GM18526 (cell line): ENCODE results near the gene LRIG2.

Experiments
- POLR2A ChIP-seq: IDR thresholded peaks from 3 replicates; pipeline ENCODE4 v1.6.1; 2011; ENCODE audit not compliant: insufficient read length; ENCODE audit errors: extremely low read depth

The LRIG2 gene, protein sequence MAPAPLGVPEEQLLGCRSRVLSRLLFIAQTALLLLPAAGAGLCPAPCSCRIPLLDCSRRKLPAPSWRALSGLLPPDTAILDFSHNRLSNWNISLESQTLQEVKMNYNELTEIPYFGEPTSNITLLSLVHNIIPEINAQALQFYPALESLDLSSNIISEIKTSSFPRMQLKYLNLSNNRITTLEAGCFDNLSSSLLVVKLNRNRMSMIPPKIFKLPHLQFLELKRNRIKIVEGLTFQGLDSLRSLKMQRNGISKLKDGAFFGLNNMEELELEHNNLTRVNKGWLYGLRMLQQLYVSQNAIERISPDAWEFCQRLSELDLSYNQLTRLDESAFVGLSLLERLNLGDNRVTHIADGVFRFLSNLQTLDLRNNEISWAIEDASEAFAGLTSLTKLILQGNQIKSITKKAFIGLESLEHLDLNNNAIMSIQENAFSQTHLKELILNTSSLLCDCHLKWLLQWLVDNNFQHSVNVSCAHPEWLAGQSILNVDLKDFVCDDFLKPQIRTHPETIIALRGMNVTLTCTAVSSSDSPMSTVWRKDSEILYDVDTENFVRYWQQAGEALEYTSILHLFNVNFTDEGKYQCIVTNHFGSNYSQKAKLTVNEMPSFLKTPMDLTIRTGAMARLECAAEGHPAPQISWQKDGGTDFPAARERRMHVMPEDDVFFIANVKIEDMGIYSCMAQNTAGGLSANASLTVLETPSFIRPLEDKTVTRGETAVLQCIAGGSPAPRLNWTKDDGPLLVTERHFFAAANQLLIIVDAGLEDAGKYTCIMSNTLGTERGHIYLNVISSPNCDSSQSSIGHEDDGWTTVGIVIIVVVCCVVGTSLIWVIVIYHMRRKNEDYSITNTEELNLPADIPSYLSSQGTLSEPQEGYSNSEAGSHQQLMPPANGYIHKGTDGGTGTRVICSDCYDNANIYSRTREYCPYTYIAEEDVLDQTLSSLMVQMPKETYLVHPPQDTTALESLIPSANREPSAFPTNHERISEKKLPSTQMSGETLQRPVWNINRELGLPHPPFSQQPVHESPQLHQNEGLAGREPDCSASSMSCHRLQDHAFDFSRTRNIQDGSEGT

DNA sequence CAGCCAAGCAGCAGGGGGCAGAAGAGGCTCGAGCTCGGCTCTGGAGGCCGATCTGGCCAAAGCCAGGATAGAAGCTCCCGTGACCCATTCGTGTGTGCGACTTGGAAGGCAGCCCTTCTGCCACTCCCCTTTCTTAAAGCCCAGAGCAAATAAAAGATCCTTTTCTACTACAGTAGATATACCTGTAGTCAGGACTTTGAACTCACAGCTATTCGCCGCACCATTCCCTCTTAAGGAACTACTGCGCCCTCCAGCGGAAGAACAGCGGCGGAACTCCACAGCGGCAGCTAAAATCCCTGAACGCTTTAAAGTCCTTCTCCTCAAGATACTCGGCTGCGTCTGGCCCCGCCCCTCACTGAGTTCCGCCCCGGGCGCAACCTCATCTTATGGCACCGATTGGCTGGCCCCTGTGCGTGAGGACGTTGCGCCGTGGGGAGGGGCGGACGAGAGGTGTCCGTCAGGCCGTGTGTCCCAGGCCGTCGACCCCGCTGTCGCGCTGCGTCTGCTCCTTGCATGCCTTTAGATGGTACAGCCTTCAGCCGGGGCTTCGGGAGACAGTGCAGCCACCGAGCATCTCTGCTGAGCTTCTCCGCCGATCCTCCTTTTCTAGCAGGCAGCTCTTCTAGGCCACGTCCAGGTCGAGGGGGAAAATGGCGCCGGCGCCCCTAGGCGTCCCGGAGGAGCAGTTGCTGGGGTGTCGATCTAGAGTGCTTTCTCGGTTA, at the start of gene LRIG2:
Gene LRIG2 (plus strand): TSS at position 442 of the 722 bp plus-strand sequence. CDS start 209 bp downstream, at position 651.
- peak; percentile 96 for TF ChIP-seq POLR2A

DNA sequence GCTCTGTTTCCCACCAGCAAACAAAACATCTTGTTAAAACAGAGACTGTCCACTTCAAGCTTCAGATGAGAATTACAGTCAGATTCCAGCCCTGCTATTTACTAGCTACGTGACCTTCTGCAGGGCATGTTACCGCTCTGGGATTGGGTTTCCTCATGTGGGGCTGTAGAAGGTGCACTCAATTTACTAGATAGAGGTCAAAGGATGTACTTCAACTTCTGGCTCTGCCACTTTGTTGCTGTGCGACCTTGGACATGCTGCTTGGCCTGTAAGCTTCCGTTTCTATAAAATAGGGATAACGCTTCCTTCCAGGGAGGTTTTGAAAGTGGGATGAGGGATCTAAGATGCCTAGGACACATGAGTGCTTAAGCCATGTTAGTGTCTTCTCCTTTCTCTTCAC, 46.0 kb upstream of the LRIG2 start:
- TF ChIP-seq POLR2A: no peak

DNA sequence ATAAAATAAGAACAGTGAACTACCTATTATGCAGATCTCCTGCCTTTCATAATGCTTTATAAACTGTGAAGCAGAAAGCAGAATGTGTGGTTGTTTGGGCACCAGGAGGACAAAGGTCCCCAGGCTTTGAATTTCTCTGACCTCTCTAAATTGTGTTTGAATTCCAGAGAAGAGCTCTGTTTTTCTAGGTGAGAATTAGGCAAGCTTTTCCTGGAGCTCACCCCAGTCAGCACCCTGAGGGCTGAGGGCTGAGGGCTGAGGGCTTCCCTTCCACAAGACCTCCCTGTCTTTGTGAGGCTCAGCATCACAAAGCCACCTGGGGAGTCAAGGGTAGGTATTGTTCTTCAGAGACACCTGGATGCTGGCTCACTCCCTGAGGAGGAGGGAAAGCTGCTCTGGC, 45.5 kb upstream of the LRIG2 start:
- no peak for TF ChIP-seq POLR2A

DNA sequence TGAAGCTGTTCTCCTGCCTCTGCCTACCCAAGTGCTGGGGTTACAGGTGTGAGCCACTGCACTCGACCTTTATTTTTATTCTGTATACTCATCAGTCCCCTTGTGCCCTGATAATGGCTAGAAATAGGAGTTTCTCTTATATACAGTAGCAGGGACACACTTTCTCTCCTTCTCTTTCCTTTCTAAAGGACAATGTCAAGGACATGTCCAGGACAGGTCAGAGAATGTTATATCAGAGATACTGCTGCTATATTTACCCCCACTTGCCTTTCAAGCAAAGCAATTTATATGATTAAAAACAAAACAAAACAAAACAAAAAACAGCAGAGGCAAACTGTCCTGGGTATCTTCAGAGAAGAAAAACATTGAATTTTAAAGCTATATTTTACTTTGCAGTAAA, 43.2 kb upstream of the LRIG2 start:
- no peak for TF ChIP-seq POLR2A

DNA sequence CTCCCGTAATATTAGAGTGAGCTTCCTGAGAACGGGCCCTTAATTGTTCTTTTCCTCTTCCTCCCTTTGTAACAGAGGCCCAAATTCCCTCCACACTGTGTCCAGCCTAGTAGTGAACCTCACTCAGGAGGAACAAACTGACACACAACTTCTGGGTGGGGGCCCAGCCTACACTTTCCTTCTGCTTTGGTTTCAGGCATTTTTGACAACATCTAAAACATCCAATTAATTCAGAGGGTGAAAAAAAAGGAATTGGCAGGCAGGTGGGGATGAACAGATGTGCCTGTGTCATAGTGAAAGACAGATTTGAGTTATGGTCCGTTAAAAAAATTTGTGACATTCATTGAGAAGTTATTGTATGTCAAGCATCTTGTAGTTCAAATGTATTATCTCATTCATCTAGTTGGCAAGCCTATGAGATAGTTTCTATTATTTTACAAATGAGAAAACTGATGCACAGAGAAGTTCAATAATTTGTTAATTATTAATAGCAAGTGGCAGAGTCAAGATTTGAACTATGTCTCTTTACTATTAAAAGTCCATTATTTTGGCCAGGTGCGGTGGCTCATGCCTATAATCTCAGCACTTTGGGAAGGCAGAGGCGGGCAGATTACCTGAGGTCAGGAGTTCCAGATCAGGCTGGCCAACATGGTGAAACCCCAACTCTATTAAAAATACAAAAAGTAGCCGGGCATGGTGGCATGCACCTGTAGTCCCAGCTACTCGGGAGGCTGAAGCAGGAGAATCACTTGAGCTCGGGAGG, 41.6 kb upstream of the LRIG2 start:
- TF ChIP-seq POLR2A: no peak

DNA sequence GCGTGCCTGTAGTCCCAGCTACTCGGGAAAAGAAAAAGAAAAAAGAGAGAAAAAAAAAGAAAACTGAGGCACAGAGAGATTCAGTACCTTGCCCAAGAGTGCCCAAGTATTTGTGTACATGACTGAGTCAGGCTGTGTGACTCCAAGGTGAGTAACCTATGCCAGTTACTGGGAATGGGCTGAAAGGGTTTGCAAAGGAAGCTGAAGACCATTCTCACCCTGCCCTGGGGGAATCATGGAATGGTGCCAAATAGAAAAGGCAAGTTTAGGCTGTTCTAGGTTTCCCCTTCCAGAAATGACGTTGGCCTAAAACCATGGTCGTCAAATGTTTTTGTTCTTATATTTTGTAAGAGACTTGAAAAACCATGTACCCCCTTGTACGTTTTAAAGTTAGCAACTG, 37.9 kb upstream of the LRIG2 start:
- TF ChIP-seq POLR2A: no peak

DNA sequence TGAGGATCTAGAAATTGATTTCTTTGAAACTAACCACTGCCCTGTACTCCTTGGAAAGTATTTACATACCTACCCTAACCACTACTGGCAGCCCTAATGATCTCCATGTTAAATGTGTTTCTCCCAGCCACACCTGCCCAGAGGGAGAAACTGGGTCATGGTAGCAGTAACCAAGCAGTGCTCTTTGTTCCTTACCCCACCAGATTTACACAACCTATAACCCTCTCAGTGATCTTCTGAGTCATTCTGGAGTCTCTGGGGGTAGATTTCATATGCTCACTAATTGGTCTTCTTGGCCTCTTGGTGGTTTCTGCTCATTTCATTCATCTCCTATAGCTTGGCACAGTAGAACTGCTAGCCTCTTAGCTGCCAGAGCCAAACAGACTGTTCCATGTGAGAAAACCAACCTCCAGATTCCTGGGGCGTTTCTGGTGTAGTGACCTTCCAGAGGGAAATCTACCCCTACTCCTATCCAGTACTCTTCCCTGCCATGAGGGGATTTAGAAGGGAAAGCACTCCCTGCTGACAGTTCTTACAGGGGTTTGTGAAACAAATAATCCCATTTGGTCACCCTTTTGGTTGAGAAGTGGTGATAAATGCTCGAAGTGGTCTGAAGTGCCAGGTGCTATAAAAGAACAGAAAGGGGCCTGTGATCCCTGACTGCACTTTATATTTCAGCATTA, 36.2 kb upstream of the LRIG2 start:
- TF ChIP-seq POLR2A: no peak

DNA sequence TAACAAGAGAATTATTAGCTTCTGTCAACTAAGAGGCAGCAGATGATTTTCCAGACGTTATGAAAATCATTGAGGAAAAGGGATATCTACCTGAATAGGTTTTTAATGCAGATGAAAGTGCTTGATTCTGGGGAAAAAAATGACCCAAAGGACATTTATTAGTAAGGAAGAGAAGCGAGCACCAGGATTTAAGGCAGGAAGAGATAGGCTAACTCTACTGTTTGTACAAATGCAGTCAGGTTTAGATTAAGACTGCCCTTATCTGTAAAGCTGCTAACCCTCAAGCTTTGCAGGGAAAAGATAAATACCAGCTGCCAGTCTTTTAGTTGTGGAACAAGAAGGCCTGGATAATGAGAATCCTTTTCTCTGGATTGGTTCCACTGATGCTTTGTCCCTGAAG, 33.0 kb upstream of the LRIG2 start:
- no peak for TF ChIP-seq POLR2A

DNA sequence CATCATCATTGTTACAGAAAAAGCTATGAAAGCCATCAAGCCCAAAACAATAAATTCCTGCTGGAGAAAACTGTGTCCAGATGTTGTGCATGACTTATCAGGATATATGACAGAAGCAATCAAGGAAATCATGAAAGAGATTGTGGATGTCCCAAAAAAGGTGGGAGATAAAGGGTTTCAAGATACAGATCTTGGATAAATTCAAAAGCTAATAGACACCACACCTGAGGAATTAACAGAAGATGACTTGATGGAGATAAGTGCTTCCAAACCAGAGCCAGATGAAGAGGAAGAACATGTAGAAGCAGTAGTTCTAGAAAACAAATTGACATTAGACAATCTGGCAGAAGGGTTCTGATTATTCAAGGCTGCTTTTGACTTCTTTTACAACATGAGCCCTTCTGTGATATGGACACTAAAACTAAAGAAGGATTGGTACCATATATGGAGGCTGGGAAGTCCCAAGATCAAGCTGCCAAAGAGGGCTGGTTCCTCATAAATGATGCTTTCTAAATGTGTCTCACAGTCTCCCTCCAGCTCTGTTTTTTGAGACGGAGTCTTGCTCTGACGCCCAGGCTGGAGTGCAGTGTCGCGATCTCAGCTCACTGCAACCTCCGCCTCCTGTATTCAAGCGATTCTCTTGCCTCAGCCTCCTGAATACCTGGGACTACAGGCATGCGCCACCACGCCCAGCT, 32.1 kb upstream of the LRIG2 start:
- no peak for TF ChIP-seq POLR2A

DNA sequence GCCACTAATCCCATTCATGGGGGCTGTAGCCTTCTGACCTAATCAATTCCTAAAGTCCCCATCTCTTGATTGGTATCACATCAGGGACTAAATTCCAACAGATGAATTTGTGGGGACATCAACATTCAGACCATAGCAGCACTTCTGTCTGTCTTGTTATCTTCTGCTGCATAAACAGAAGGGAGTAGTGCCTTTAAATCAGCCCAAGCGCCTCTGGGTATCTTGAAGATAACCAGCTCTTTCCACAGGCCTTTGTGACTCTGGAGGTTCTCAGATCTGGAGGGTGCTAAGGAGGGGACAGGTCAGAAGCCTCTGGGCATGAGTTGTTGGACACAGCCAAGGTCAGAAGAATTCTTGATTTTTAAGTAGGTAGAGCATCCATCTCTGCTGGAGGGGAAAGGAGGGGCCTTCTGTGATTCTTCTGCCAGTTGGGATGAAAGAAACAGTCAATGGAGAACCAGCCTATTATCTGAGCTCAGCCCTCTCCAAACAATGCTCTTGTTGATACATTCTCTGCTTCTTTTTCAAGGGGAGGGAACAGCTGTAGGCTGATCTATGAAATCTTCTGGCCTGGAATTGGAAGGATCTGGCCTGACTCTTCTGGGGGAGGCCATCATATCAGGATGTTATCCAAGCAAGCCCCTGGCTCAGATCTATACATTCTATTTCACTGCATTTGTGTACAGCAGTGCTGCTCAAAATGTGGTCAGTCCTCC, 31.3 kb upstream of the LRIG2 start:
- no peak for TF ChIP-seq POLR2A

DNA sequence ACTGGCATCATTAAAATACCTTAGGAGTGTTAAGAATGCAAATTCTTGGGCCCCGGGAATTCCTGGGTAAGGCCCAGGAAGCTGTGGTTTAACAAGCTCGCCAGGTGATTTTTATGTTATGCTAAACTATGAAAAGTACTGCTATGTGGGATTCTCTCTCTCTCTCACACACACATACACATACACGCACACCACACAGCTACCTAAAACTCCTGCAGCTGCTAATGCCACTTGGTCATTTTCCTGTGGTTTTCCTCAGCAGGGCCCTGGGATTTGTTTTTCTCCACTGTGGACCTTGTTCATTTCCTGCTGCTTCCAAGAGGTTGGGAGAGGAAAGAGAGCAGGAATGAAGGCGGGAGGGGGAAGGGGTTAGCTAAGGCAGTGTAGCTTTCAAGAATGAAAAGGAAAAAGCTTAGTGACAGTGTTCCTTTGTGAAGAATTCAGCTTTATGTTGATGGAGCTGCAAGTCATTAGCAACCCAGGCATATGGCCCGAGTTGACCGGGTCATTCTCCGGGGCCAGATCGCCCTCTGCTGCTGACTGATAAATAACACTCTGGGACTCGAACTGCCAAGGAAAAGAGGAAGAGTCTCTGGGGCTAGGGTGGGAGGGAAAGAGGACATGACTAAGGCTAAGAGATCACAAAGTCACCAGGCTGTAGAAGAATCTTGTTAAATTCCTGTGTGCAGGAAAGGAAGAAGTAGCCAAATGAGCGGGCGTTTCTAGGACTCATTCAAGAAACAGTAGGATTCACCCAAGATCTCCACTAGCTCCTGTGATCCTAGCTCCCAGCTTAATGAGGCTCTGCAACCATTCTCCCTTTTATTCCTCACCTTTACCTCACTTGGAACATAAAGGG, 30.5 kb upstream of the LRIG2 start:
- no peak for TF ChIP-seq POLR2A

DNA sequence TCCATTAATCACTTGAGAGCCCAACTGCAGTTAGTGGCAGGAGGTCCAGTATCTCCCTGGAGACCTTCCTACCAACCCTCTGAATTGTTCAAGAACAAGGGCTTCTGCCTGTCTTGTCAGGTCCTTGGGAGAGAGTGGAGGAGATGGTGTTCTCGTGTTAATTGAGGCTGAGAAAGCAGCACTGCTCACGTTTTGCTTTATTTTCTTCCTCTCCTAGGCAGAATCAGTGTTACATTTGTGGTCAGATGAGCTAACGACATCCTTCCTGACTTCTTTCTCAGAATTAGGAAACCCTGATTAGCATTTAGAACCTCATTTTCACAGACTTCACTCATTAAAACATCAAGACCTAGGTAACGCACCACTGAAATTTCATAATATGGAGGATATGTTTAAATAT, 26.4 kb upstream of the LRIG2 start:
- TF ChIP-seq POLR2A: no peak
